ENCODE data around the gene RGS10. TPM values are rescaled to one million over a fixed set of nuclear protein-coding genes. Genes with fewer than 3 reads are reported as not detected.

RGS10 gene
- total and polyA plus RNA-seq, 7 donors, result 54.1 to 192 (median 125) TPM

DNA sequence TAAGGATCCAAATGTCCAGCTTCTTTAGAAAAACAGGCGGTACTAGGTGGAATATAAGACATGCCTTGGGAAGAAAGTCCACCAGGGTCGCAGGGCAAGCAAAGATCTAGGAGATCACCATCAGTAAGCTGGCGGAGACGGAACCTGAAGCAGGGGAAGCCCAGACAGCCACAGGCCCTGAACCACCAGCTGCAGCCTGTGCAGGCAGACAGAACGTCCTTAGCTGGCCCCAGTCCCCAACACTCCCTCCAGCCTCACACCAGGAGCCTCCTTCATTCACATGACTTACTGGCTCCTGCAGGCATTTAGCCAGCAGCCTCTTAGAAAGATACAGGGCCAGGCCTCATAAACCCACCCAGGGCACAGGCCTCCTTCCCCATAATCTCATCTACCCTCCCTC, 17.4 kb downstream of the RGS10 start:
- peak overlapping the region in 2 of 4 donors; percentile 44 to 68 for H3K27ac ChIP-seq
- no peak overlapping the region for H3K4me3 ChIP-seq
- 90 to 96% methylated on average over 5 of the region's 5 CpGs for WGBS, 2 donors
- peaks cover 0 to 36% (median 6%) of the 10 kb centered on the region in 4 donors for H3K36me3 ChIP-seq
- DNase-seq, result peak; percentile 68
- intact Hi-C loops (cut with DNase I), result no loop called here
- H3K9me3 ChIP-seq, result no peaks in the 10 kb centered on the region
- peaks cover 0 to 72% (median 55%) of the 10 kb centered on the region in 4 donors for H3K4me1 ChIP-seq
- H3K27me3 ChIP-seq, result no peaks in the 10 kb centered on the region
- TF ChIP-seq, protein P1, sequence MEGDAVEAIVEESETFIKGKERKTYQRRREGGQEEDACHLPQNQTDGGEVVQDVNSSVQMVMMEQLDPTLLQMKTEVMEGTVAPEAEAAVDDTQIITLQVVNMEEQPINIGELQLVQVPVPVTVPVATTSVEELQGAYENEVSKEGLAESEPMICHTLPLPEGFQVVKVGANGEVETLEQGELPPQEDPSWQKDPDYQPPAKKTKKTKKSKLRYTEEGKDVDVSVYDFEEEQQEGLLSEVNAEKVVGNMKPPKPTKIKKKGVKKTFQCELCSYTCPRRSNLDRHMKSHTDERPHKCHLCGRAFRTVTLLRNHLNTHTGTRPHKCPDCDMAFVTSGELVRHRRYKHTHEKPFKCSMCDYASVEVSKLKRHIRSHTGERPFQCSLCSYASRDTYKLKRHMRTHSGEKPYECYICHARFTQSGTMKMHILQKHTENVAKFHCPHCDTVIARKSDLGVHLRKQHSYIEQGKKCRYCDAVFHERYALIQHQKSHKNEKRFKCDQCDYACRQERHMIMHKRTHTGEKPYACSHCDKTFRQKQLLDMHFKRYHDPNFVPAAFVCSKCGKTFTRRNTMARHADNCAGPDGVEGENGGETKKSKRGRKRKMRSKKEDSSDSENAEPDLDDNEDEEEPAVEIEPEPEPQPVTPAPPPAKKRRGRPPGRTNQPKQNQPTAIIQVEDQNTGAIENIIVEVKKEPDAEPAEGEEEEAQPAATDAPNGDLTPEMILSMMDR (IDR thresholded peaks at IDR 0.05), result no peak
- TF ChIP-seq EP300 (IDR thresholded peaks at IDR 0.05) (no peak), POLR2AphosphoS5 (IDR thresholded peaks at IDR 0.05) (no peak), POLR2A (IDR thresholded peaks at IDR 0.05) (no peak)

DNA sequence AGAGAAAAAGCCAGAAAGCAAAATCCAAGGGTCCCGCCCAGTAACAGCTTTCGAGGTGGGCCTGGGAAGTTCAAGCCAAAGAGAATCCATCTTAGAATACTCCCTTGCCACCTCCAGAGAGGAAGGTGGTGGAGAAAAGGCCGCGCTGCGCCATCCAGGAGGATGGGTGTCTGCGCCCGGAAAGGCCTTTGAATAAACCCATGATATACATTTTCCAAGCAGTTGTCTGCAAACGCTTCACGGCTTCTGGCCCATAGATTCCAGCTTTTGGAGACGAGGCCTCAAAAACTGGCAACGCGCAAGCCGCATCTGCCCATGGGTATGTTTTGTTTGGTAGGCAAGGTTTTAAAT, 17.8 kb downstream of the RGS10 start:
- Histone ChIP-seq H3K36me3 (peaks cover 0 to 36% (median 6%) of the 10 kb centered on the region in 4 donors), H3K27ac (peak overlapping the region in 2 of 4 donors; percentile 44 to 68), H3K4me1 (peaks cover 0 to 71% (median 52%) of the 10 kb centered on the region in 4 donors), H3K9me3 (no peaks in the 10 kb centered on the region), H3K4me3 (no peak overlapping the region), H3K27me3 (no peaks in the 10 kb centered on the region)
- no peak for TF ChIP-seq EP300 (IDR thresholded peaks at IDR 0.05)
- TF ChIP-seq POLR2AphosphoS5 (IDR thresholded peaks at IDR 0.05), result no peak
- TF ChIP-seq POLR2A (IDR thresholded peaks at IDR 0.05), result no peak
- TF ChIP-seq, protein P1 (IDR thresholded peaks at IDR 0.05), result no peak
- intact Hi-C loops (cut with DNase I), result no loop called here
- WGBS, 2 donors, result 94% methylated on average over 13 of the region's 13 CpGs
- peak; percentile 21 for DNase-seq

DNA sequence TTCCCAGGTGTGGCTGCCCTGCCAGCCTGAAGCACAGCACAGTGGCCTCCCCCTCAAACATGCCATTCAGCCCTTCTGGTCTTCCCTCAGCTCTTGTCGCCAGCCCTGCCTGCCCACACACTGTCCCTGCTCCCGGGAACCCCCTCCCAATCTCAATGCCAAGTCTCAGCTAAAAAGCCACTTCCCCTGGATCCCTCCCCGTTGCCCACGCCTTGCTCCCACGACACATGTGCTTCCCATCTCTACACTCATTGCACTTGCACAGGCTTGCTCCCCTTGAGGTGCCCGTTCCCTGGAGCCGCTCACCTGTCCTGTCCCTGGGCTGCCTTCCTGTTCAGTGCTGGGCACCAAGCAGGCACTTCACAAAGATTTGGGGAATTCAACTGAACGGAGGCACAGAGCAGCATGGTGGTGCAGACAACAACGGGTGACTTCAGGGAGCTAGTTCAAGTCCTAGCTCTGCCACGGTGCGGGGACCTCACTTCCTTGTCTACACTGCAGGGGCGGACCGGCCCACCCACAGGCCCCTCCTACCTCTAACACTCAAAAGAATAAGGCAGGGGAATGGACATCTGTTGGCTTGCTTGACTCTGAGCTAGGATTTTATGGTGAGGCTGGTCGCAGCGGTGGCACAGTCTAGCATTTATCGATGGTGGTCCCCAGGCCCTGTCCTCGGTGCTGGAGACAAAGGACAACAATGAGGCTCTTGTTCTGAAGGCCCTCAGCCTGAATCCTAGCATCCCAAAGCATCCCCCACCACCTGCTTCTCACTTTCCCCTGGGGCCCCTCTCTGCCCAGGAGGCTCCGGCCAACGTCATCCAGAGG, 18.4 kb downstream of the RGS10 start:
- Histone ChIP-seq H3K36me3 (peaks cover 0 to 36% (median 6%) of the 10 kb centered on the region in 4 donors), H3K9me3 (no peaks in the 10 kb centered on the region), H3K4me3 (no peak overlapping the region), H3K4me1 (peaks cover 0 to 66% (median 47%) of the 10 kb centered on the region in 4 donors), H3K27me3 (no peaks in the 10 kb centered on the region), H3K27ac (peak overlapping the region in 2 of 4 donors; percentile 44 to 68)
- TF ChIP-seq EP300 (IDR thresholded peaks at IDR 0.05) (no peak), POLR2A (IDR thresholded peaks at IDR 0.05) (no peak), POLR2AphosphoS5 (IDR thresholded peaks at IDR 0.05) (no peak)
- TF ChIP-seq, protein P1 (IDR thresholded peaks at IDR 0.05), result no peak
- peak; percentile 53 for DNase-seq
- intact Hi-C loops (cut with DNase I), result no loop called here
- 93 to 96% methylated on average over 19 of the region's 19 CpGs for WGBS, 2 donors

DNA sequence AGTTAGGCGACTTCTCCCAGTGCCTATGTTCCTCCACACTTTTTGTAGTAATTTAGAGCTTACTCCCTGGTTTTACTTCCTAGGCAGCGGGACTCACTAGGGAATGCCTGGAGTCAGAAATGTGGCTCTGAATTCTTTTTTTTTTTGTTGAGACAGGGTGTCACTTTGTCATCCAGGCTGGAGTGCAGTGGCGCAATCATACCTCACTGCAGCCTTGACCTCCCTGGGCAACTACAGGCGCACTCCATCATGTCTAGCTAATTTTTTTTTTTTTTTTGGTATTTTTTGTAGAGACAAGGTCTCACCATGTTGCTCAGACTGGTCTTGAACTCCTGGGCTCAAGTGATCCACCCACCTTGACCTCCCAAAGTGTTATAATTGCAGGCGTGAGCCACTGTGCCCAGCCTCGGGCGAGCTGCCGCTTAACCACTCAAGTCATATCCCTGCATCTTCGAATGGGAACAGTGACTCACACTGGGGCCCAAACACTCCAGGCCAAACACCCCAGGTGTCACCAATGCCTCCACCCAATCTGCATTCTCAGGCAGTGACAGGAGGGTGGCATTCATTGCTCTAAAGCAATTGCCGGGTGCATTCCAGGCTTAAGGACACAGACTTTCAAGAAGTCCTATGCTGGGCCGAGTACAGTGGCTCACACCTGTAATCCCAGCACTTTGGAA, 19.6 kb downstream of the RGS10 start:
- Histone ChIP-seq H3K4me1 (peaks cover 0 to 54% (median 38%) of the 10 kb centered on the region in 4 donors), H3K27me3 (no peaks in the 10 kb centered on the region), H3K36me3 (peaks cover under 1 to 41% (median 6%) of the 10 kb centered on the region in 4 donors), H3K4me3 (no peak overlapping the region), H3K9me3 (no peaks in the 10 kb centered on the region), H3K27ac (no peak overlapping the region)
- TF ChIP-seq POLR2A (IDR thresholded peaks at IDR 0.05) (no peak), POLR2AphosphoS5 (IDR thresholded peaks at IDR 0.05) (no peak), EP300 (IDR thresholded peaks at IDR 0.05) (no peak)
- TF ChIP-seq, protein P1 (IDR thresholded peaks at IDR 0.05), result no peak
- 91 to 94% methylated on average over 11 of the region's 11 CpGs for WGBS, 2 donors
- DNase-seq, result no peak
- intact Hi-C loops (cut with DNase I), result no loop called here

Data from sigmoid colon (tissue), 7 donors.